ENCODE data around the gene NSUN4. TPM values are rescaled to one million over a fixed set of nuclear protein-coding genes. Genes with fewer than 3 reads are reported as not detected.
A peak's percentile ranks its signal among the peaks of the same experiment; 100 is the strongest.

The NSUN4 gene
- total and polyA plus RNA-seq, 9 of the 15 experiments (the other 6 are each of a cell fraction or from before 2014, with no cell fraction given): 33.4 to 60.2 (median 46.3) TPM

GRCh38 chr1:46303872-46304326 lies 36.7 kb upstream of the NSUN4 start (continued):
- TF ChIP-seq REST (IDR thresholded peaks at IDR 0.05; ENCODE audit: borderline replicate concordance): no peak
- TF ChIP-seq REST (CRISPR knock-in tag; IDR thresholded peaks at IDR 0.05; ENCODE audit: low read depth): no peak
- no peak for TF ChIP-seq ZNF511 (CRISPR knock-in tag; IDR thresholded peaks at IDR 0.05)
- TF ChIP-seq ZNF408 (CRISPR knock-in tag; IDR thresholded peaks at IDR 0.05; ENCODE audit: low read depth): no peak
- TF ChIP-seq SNIP1 (IDR thresholded peaks at IDR 0.05; ENCODE audit: low read depth): 0 out of 2 replicates have a peak, but pooled peaks have one; percentile 15
- TF ChIP-seq NR0B1 (IDR thresholded peaks at IDR 0.05; ENCODE audit: partially characterized antibody): no peak
- TF ChIP-seq HOXB6 (CRISPR knock-in tag; IDR thresholded peaks at IDR 0.05; ENCODE audit: borderline replicate concordance): no peak
- TF ChIP-seq, protein P1, sequence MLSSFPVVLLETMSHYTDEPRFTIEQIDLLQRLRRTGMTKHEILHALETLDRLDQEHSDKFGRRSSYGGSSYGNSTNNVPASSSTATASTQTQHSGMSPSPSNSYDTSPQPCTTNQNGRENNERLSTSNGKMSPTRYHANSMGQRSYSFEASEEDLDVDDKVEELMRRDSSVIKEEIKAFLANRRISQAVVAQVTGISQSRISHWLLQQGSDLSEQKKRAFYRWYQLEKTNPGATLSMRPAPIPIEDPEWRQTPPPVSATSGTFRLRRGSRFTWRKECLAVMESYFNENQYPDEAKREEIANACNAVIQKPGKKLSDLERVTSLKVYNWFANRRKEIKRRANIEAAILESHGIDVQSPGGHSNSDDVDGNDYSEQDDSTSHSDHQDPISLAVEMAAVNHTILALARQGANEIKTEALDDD (IDR thresholded peaks at IDR 0.05): 0 out of 2 replicates have a peak, but pooled peaks have one; percentile 30
- no peak for TF ChIP-seq JUNB (CRISPR knock-in tag; conservative IDR thresholded peaks at IDR 0.05)
- TF ChIP-seq, protein P2, sequence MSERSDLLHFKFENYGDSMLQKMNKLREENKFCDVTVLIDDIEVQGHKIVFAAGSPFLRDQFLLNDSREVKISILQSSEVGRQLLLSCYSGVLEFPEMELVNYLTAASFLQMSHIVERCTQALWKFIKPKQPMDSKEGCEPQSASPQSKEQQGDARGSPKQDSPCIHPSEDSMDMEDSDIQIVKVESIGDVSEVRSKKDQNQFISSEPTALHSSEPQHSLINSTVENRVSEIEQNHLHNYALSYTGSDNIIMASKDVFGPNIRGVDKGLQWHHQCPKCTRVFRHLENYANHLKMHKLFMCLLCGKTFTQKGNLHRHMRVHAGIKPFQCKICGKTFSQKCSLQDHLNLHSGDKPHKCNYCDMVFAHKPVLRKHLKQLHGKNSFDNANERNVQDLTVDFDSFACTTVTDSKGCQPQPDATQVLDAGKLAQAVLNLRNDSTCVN (CRISPR knock-in tag; IDR thresholded peaks at IDR 0.05): no peak
